ENCODE results near the gene AP2A2. TPM values are rescaled to one million over a fixed set of nuclear protein-coding genes. Genes with fewer than 3 reads are reported as not detected.

Gene AP2A2
- total RNA-seq, 2 donors from 2014 or later, result 79.4 to 97.7 TPM

DNA sequence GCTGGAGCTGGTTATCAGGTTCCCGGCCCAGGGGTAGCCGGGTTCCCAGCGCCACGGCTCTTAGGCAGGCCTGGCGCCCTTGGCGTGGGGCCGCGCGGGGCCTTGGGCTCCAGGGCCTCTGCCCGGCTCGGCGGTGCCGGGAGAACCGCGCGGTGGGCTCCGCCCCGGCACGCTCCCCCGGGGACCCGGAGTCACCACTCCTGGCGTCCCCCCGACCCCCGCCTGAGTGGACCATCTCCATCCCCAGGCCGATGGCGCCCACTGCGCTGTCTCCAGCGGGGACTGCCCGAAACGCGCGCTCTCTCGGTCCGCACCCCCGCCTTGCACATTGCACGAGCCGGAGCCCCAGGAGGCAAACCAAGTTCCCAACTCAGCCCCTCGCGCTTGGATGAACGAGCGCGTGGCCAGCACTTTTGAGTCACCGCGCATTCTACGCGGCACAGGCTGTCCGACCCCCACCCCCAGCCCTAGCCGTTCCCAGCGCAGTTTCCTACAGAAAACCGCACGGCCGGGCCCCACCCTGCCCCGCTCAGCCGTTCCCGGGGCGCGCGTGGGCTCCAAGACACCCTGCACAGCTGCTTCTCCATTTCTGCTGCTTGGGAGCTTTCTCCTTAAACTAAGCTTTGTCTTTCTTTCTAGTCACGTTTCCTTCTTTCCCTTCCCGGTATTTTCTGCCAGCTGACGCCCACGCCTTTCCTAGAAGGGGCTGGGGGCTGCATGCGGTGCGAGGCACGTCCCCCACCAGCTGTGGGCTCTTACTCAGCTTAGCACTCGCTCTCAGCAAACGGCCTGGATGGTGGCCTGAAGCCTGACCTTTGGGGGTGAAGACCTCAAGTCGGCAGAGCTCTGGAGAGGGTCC, 14.4 kb upstream of the AP2A2 start:
- Histone ChIP-seq H3K9me3 (ENCODE audit: control insufficient read depth, low read length) (no peaks in the 10 kb centered on the region), H3K36me3 (ENCODE audit: control insufficient read depth, insufficient read depth, low read length) (peaks cover 6% of the 10 kb centered on the region), H3K9ac (ENCODE audit: extremely low read depth, low read length, poor library complexity, severe bottlenecking) (peak overlapping the region; percentile 57), H3K27ac (ENCODE audit: low read depth, low read length) (peak overlapping the region; percentile 44), H3K4me1 (ENCODE audit: control insufficient read depth, insufficient read depth, low read length) (peaks cover 6% of the 10 kb centered on the region), H3K27me3 (ENCODE audit: control insufficient read depth, insufficient read depth, low read length, poor library complexity, severe bottlenecking) (no peaks in the 10 kb centered on the region), H3K4me3 (ENCODE audit: low read length) (peak overlapping the region; percentile 77)
- Mint-ChIP-seq H3K27ac (peak overlapping the region; percentile 32), H3K4me1 (peaks cover 6% of the 10 kb centered on the region), H3K9me3 (no peaks in the 10 kb centered on the region), H3K27me3 (ENCODE audit: insufficient read depth) (no peaks in the 10 kb centered on the region), H3K36me3 (ENCODE audit: low read depth) (peaks cover 8% of the 10 kb centered on the region), H3K4me3 (peak overlapping the region; percentile 84)
- TF ChIP-seq, protein P1, sequence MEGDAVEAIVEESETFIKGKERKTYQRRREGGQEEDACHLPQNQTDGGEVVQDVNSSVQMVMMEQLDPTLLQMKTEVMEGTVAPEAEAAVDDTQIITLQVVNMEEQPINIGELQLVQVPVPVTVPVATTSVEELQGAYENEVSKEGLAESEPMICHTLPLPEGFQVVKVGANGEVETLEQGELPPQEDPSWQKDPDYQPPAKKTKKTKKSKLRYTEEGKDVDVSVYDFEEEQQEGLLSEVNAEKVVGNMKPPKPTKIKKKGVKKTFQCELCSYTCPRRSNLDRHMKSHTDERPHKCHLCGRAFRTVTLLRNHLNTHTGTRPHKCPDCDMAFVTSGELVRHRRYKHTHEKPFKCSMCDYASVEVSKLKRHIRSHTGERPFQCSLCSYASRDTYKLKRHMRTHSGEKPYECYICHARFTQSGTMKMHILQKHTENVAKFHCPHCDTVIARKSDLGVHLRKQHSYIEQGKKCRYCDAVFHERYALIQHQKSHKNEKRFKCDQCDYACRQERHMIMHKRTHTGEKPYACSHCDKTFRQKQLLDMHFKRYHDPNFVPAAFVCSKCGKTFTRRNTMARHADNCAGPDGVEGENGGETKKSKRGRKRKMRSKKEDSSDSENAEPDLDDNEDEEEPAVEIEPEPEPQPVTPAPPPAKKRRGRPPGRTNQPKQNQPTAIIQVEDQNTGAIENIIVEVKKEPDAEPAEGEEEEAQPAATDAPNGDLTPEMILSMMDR (conservative IDR thresholded peaks at IDR 0.05), result peak; percentile 50
- DNase-seq, result peak; percentile 50
- WGBS, 2 experiments (ENCODE audit: insufficient coverage in 1 of 2, insufficient read length in 1 of 2), result 10 to 11% methylated on average over 47 to 68 of the region's 68 CpGs

DNA sequence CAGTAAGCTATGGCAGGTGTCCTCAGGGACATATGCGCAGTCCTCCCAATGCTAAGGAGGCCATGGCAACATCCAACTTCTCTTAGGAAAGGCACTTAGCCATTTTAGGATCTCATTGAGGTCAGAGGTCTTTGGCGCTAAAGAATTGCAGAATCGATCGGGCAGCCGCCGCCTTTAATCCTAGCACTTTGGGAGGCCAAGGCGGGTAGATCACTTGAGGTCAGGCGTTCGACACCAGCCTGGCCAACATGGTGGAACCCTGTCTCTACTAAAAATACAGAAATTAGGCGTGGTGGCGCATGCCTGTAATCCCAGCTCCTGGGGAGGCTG, 13.8 kb upstream of the AP2A2 start:
- no peak for DNase-seq
- H3K27ac ChIP-seq (ENCODE audit: low read depth, low read length), result no peak overlapping the region
- H3K36me3 ChIP-seq (ENCODE audit: control insufficient read depth, insufficient read depth, low read length), result peaks cover 6% of the 10 kb centered on the region
- H3K4me3 ChIP-seq (ENCODE audit: low read length), result peak overlapping the region; percentile 77
- peak overlapping the region; percentile 84 for H3K4me3 Mint-ChIP-seq
- peaks cover 2% of the 10 kb centered on the region for H3K36me3 Mint-ChIP-seq (ENCODE audit: low read depth)
- peaks cover 6% of the 10 kb centered on the region for H3K4me1 ChIP-seq (ENCODE audit: control insufficient read depth, insufficient read depth, low read length)
- WGBS, 2 experiments (ENCODE audit: insufficient coverage in 1 of 2, insufficient read length in 1 of 2), result 93 to 96% methylated on average over 8 to 11 of the region's 11 CpGs
- TF ChIP-seq, protein P1 (conservative IDR thresholded peaks at IDR 0.05), result no peak
- H3K27ac Mint-ChIP-seq, result peak overlapping the region; percentile 32
- H3K9me3 Mint-ChIP-seq, result no peaks in the 10 kb centered on the region
- H3K4me1 Mint-ChIP-seq, result peaks cover 6% of the 10 kb centered on the region
- no peaks in the 10 kb centered on the region for H3K27me3 Mint-ChIP-seq (ENCODE audit: insufficient read depth)
- H3K9me3 ChIP-seq (ENCODE audit: control insufficient read depth, low read length), result no peaks in the 10 kb centered on the region
- no peak overlapping the region for H3K9ac ChIP-seq (ENCODE audit: extremely low read depth, low read length, poor library complexity, severe bottlenecking)
- no peaks in the 10 kb centered on the region for H3K27me3 ChIP-seq (ENCODE audit: control insufficient read depth, insufficient read depth, low read length, poor library complexity, severe bottlenecking)

DNA sequence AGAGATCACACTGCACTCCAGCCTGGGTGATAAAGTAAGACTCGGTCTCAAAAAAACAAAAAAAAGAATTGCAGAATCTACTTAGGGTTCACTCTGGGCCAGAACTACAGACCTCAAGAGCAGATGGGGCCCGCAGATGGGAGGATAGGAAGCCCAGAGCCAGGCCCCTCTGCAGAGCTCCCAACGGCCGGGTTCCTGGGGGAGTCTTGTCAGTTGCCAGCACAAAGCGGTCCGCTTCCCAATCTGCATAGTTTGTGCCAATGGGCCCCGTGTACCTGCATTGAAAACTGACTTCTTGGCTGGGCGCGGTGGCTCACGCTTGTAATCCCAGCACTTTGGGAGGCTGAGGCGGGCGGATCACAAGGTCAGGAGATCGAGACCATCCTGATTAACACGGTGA, 13.4 kb upstream of the AP2A2 start:
- Histone ChIP-seq H3K27me3 (ENCODE audit: control insufficient read depth, insufficient read depth, low read length, poor library complexity, severe bottlenecking) (no peaks in the 10 kb centered on the region), H3K4me3 (ENCODE audit: low read length) (no peak overlapping the region), H3K9ac (ENCODE audit: extremely low read depth, low read length, poor library complexity, severe bottlenecking) (no peak overlapping the region), H3K27ac (ENCODE audit: low read depth, low read length) (no peak overlapping the region), H3K4me1 (ENCODE audit: control insufficient read depth, insufficient read depth, low read length) (peaks cover 6% of the 10 kb centered on the region), H3K9me3 (ENCODE audit: control insufficient read depth, low read length) (no peaks in the 10 kb centered on the region), H3K36me3 (ENCODE audit: control insufficient read depth, insufficient read depth, low read length) (peaks cover 6% of the 10 kb centered on the region)
- Mint-ChIP-seq H3K27me3 (ENCODE audit: insufficient read depth) (no peaks in the 10 kb centered on the region), H3K4me3 (peak overlapping the region; percentile 84), H3K4me1 (peaks cover 6% of the 10 kb centered on the region), H3K36me3 (ENCODE audit: low read depth) (no peaks in the 10 kb centered on the region), H3K9me3 (no peaks in the 10 kb centered on the region), H3K27ac (no peak overlapping the region)
- TF ChIP-seq, protein P1 (conservative IDR thresholded peaks at IDR 0.05), result no peak
- 92 to 95% methylated on average over 13 to 14 of the region's 14 CpGs for WGBS, 2 experiments (ENCODE audit: insufficient coverage in 1 of 2, insufficient read length in 1 of 2)
- no peak for DNase-seq
